Right lobe of liver (tissue), 6 donors: ENCODE data around the gene MYO10. TPM values are rescaled to one million over a fixed set of nuclear protein-coding genes. Genes with fewer than 3 reads are reported as not detected.

Experiments
- ATAC-seq, 4 donors: fragments of 200-7000 bp; cut with Tn5 transposase; one replicate each; pipeline ENCODE4 v1.9.1; 2020; ENCODE audit warnings: mild to moderate bottlenecking in 4 of 4, moderate library complexity in 4 of 4
- DNase-seq, 3 donors: peaks; one replicate each; pipeline ENCODE4 v3.0.0-alpha.2; 2020
- H3K27ac ChIP-seq, 3 donors: fragments of 200-600 bp; one replicate each; pipeline ENCODE4 v1.8.0; 2022
- H3K27me3 ChIP-seq, 2 donors: fragments of 200-600 bp; one replicate each; pipeline ENCODE4 v1.8.0; 2022
- H3K36me3 ChIP-seq, 4 donors: fragments of 200-600 bp; sonication (generic) in 1 of 4; one replicate each; pipeline versions ENCODE4 v1.5.1 to v1.8.0; 2017 to 2022; ENCODE audit warnings: control low read depth in 1 of 4
- H3K4me1 ChIP-seq, 4 donors: fragments of 200-600 bp; sonication (generic) in 1 of 4; one replicate each; pipeline versions ENCODE4 v1.5.1 to v1.8.0; 2017 to 2022; ENCODE audit warnings: control low read depth in 1 of 4
- H3K4me3 ChIP-seq, 3 donors: fragments of 200-600 bp; one replicate each; pipeline ENCODE4 v1.8.0; 2022
- H3K9me3 ChIP-seq, 4 donors: fragments of 200-600 bp; sonication (generic) in 1 of 4; one replicate each; pipeline versions ENCODE4 v1.5.1 to v1.8.0; 2017 to 2022; ENCODE audit warnings: control low read depth in 1 of 4
- POLR2A ChIP-seq: fragments of 450-650 bp; IDR thresholded peaks from one replicate; pipeline ENCODE4 v1.6.1; 2017; ENCODE audit warnings: antibody characterized with exemption, mild to moderate bottlenecking
- WGBS: methylation state at CpG from one replicate; pipeline ENCODE4 v1.1.6; 2018; ENCODE audit warnings: low coverage, low lambda C conversion rate; ENCODE audit not compliant: insufficient coverage; ENCODE audit errors: missing lambda C conversion rate; 5-methylcytosine and 5-hydroxymethylcytosine counted together
- intact Hi-C, 2 donors: fragments of 100-400 bp; cut with DNase I; formaldehyde crosslinking; loops; one replicate each; pipeline versions ENCODE4 v1.11.2 to v1.14.1; 2022
- total RNA-seq, 6 experiments: library from RNA; depleted of rRNA in 2 of 6; stranded (reverse); fragments of >200 nt in 2 of 6; fragmentation: NEBNext Ultra II Directional in 3 of 6; extraction: Animal tissue kit (Norgen Biotek cat#: 25700) in 3 of 6; gene quantifications; one replicate each; pipeline versions ENCODE4 v1.1.0 to v1.2.4, GENCODE V29; 2016 to 2023
- TF ChIP-seq, protein P1 (sequence below), 4 donors: fragments of 200-600 bp in 3 of 4; fragments of 450-650 bp in 1 of 4; IDR thresholded peaks; one replicate each; pipeline versions ENCODE4 v1.5.1 to v1.8.0; 2016 to 2022; ENCODE audit warnings: antibody characterized with exemption in 4 of 4, mild to moderate bottlenecking in 2 of 4
- donor health status: DM: no; HTN: yes; CAD: no.
- donor health status: DM: no; HTN: no; CAD: no.
- donor health status: DM: no; HTN: no; CAD: no.
- donor health status: DM: no; HTN: yes; CAD: no.
- donor health status: DM: no; HTN: yes; CAD: no.

The MYO10 gene
- total RNA-seq, 6 experiments from 2014 or later = 3.9 to 13.1 (median 6.9) TPM

GRCh38 chr5:16903480-16904300 lies 32.4 kb downstream of the MYO10 start:
- H3K9me3 ChIP-seq = no peaks in the 10 kb centered on the region
- H3K4me3 ChIP-seq = no peak overlapping the region
- intact Hi-C loops = no loop called here
- WGBS = 52% methylated on average over 5 of the region's 7 CpGs
- H3K27ac ChIP-seq = no peak overlapping the region
- no peaks in the 10 kb centered on the region for H3K4me1 ChIP-seq
- no peak for TF ChIP-seq POLR2A
- TF ChIP-seq, protein P1, sequence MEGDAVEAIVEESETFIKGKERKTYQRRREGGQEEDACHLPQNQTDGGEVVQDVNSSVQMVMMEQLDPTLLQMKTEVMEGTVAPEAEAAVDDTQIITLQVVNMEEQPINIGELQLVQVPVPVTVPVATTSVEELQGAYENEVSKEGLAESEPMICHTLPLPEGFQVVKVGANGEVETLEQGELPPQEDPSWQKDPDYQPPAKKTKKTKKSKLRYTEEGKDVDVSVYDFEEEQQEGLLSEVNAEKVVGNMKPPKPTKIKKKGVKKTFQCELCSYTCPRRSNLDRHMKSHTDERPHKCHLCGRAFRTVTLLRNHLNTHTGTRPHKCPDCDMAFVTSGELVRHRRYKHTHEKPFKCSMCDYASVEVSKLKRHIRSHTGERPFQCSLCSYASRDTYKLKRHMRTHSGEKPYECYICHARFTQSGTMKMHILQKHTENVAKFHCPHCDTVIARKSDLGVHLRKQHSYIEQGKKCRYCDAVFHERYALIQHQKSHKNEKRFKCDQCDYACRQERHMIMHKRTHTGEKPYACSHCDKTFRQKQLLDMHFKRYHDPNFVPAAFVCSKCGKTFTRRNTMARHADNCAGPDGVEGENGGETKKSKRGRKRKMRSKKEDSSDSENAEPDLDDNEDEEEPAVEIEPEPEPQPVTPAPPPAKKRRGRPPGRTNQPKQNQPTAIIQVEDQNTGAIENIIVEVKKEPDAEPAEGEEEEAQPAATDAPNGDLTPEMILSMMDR (IDR thresholded peaks at IDR 0.05) = no peak
- no peaks in the 10 kb centered on the region for H3K36me3 ChIP-seq
- no peaks in the 10 kb centered on the region for H3K27me3 ChIP-seq
- DNase-seq (no peak), ATAC-seq (no peak)

DNA sequence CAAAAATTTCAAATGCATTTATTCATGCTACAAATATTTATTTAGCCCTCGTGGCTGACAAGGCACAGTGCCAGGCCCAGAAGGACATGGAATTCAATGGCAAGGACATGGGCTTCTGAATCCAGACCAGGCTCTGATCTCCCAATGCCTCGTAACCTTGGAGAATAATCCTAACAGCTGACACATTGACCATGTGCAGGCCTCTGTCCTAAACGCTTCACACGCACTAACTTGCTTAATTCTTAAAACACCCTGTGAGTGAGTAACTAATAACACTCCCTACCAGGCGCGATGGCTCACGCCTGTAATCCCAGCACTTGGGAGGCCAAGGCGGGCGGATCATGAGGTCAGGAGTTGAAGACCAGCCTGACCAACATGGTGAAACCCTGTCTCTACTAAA lies 33.2 kb downstream of the MYO10 start:
- H3K4me1 ChIP-seq = no peaks in the 10 kb centered on the region
- DNase-seq = no peak
- no peaks in the 10 kb centered on the region for H3K36me3 ChIP-seq
- TF ChIP-seq, protein P1 (IDR thresholded peaks at IDR 0.05) = no peak
- no peak for TF ChIP-seq POLR2A
- H3K27me3 ChIP-seq = no peaks in the 10 kb centered on the region
- H3K27ac ChIP-seq = no peak overlapping the region
- intact Hi-C loops = no loop called here
- H3K4me3 ChIP-seq = no peak overlapping the region
- H3K9me3 ChIP-seq = no peaks in the 10 kb centered on the region
- WGBS = 69% methylated on average over 8 of the region's 9 CpGs
- ATAC-seq = no peak

- Histone ChIP-seq H3K27ac (no peak overlapping the region), H3K4me1 (no peaks in the 10 kb centered on the region), H3K36me3 (no peaks in the 10 kb centered on the region), H3K27me3 (no peaks in the 10 kb centered on the region), H3K4me3 (no peak overlapping the region), H3K9me3 (no peaks in the 10 kb centered on the region)
- intact Hi-C loops = no loop called here
- TF ChIP-seq, protein P1 (IDR thresholded peaks at IDR 0.05) = no peak
- DNase-seq (no peak), ATAC-seq (no peak)
- 37% methylated on average over 11 of the region's 13 CpGs for WGBS
These were observed 35.0 kb downstream of the MYO10 start for GRCh38 chr5:16901021-16901644.

DNA sequence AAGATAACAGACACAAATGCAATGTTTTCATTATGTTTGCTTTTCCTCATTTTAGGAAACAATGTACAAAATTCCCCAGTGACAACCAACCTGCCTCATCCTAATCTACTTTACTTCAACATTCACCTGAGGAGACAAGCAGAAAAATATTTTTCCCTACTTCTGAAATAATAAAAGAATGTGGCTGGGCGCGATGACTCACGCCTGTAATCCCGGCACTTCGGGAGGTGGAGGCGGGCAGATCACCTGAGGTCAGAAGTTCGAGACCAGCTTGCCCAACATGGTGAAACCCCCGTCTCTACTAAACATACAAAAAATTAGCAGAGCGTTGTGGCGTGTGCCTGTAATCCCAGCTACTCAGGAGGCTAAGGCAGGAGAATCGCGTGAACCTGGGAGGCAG lies 36.9 kb downstream of the MYO10 start:
- TF ChIP-seq, protein P1 (IDR thresholded peaks at IDR 0.05) = no peak
- no peak for TF ChIP-seq POLR2A
- no peak for DNase-seq
- H3K27me3 ChIP-seq = no peaks in the 10 kb centered on the region
- no peaks in the 10 kb centered on the region for H3K9me3 ChIP-seq
- intact Hi-C loops = no loop called here
- no peaks in the 10 kb centered on the region for H3K4me1 ChIP-seq
- no peak for ATAC-seq
- H3K36me3 ChIP-seq = no peaks in the 10 kb centered on the region
- no peak overlapping the region for H3K4me3 ChIP-seq
- WGBS = 74% methylated on average over 12 of the region's 12 CpGs
- no peak overlapping the region for H3K27ac ChIP-seq
